ENCODE results near the gene ADGRG4. TPM values are rescaled to one million over a fixed set of nuclear protein-coding genes. Genes with fewer than 3 reads are reported as not detected.

ADGRG4 gene
- total RNA-seq, 1 experiment from 2014 or later: not detected

DNA sequence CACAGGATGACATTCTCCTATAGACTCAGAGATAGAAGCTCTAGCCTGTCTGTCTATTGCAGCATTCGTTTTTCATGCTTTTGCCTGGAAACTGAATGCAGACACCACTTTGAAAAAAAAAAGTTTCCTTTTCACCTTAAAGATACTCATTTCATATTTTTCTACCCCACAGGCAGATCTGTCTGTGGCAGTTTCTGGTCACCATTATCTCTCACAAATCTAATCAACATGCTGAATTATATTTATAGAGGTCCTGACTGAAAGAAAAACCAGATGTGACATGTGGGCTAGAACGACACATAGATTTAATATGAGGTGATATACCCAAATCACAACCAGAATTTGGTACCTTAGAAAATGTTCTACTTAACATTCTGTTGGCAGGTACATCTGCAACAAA lies 28.2 kb downstream of the ADGRG4 start:
- TF ChIP-seq TCF7L2 (IDR thresholded peaks at IDR 0.05; ENCODE audit: low read depth, low read length): no peak
- no peak for TF ChIP-seq POLR2AphosphoS5 (IDR thresholded peaks at IDR 0.05; ENCODE audit: low read depth, low read length)
- TF ChIP-seq SIN3A (IDR thresholded peaks at IDR 0.05; ENCODE audit: borderline replicate concordance, insufficient read depth, low read depth, low read length): no peak
- TF ChIP-seq, protein P1, sequence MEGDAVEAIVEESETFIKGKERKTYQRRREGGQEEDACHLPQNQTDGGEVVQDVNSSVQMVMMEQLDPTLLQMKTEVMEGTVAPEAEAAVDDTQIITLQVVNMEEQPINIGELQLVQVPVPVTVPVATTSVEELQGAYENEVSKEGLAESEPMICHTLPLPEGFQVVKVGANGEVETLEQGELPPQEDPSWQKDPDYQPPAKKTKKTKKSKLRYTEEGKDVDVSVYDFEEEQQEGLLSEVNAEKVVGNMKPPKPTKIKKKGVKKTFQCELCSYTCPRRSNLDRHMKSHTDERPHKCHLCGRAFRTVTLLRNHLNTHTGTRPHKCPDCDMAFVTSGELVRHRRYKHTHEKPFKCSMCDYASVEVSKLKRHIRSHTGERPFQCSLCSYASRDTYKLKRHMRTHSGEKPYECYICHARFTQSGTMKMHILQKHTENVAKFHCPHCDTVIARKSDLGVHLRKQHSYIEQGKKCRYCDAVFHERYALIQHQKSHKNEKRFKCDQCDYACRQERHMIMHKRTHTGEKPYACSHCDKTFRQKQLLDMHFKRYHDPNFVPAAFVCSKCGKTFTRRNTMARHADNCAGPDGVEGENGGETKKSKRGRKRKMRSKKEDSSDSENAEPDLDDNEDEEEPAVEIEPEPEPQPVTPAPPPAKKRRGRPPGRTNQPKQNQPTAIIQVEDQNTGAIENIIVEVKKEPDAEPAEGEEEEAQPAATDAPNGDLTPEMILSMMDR (IDR thresholded peaks at IDR 0.05): no peak
- TF ChIP-seq, protein P2, sequence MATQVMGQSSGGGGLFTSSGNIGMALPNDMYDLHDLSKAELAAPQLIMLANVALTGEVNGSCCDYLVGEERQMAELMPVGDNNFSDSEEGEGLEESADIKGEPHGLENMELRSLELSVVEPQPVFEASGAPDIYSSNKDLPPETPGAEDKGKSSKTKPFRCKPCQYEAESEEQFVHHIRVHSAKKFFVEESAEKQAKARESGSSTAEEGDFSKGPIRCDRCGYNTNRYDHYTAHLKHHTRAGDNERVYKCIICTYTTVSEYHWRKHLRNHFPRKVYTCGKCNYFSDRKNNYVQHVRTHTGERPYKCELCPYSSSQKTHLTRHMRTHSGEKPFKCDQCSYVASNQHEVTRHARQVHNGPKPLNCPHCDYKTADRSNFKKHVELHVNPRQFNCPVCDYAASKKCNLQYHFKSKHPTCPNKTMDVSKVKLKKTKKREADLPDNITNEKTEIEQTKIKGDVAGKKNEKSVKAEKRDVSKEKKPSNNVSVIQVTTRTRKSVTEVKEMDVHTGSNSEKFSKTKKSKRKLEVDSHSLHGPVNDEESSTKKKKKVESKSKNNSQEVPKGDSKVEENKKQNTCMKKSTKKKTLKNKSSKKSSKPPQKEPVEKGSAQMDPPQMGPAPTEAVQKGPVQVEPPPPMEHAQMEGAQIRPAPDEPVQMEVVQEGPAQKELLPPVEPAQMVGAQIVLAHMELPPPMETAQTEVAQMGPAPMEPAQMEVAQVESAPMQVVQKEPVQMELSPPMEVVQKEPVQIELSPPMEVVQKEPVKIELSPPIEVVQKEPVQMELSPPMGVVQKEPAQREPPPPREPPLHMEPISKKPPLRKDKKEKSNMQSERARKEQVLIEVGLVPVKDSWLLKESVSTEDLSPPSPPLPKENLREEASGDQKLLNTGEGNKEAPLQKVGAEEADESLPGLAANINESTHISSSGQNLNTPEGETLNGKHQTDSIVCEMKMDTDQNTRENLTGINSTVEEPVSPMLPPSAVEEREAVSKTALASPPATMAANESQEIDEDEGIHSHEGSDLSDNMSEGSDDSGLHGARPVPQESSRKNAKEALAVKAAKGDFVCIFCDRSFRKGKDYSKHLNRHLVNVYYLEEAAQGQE (IDR thresholded peaks at IDR 0.05; ENCODE audit: insufficient read depth in 1 of 2, low read depth in 2 of 2, low read length in 1 of 2): no peak

DNA sequence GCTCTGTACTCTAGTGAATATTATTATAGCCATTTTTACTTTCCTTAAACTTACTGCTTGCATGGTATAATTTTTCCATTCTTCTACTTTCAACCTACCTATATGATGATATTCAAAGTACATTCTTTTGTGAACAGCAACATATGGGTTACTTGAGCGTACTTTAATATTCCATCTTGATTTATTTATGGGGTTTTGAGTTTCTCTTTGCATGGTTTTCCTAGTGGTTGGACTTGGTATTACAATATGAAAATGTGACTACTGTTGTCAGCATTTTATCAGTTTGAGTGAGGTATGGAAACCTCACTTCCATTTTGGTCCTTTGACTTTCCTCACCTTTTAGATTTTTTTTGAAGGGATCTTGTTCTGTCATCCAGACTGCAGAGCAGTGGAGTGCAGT lies 35.9 kb downstream of the ADGRG4 start:
- H3K4me3 ChIP-seq (ENCODE audit: low read depth in 2 of 2, low read length in 2 of 2): no peak overlapping the region
- in situ Hi-C loops (cut with HindIII; ENCODE audit: low pct_unique_long_range_greater_than_20kb, low sequenced_read_pairs): no loop called here
- no peak overlapping the region for H3K27ac ChIP-seq (ENCODE audit: low read length)
- CTCF ChIA-PET: no interaction called here
- ATAC-seq (no peak), DNase-seq (ENCODE audit: low read depth, low spot score) (no peak)
- POLR2A ChIA-PET: no interaction called here
- H3K9me3 ChIP-seq (ENCODE audit: control insufficient read depth, insufficient read depth, low read depth, low read length): no peaks in the 10 kb centered on the region
- no peaks in the 10 kb centered on the region for H3K4me1 ChIP-seq (ENCODE audit: control insufficient read depth, insufficient read depth, low read length)
- TF ChIP-seq, protein P1 (IDR thresholded peaks at IDR 0.05): no peak; the same call in 1 of the 2 replicates
- TF ChIP-seq SIN3A (IDR thresholded peaks at IDR 0.05; ENCODE audit: borderline replicate concordance, insufficient read depth, low read depth, low read length): no peak
- TF ChIP-seq, protein P2 (IDR thresholded peaks at IDR 0.05; ENCODE audit: insufficient read depth in 1 of 2, low read depth in 2 of 2, low read length in 1 of 2): no peak
- TF ChIP-seq TCF7L2 (IDR thresholded peaks at IDR 0.05; ENCODE audit: low read depth, low read length): no peak
- TF ChIP-seq POLR2AphosphoS5 (IDR thresholded peaks at IDR 0.05; ENCODE audit: low read depth, low read length): no peak
- no peaks in the 10 kb centered on the region for H3K36me3 ChIP-seq (ENCODE audit: control insufficient read depth, insufficient read depth, low read length)
- 0 out of 2 replicates have a peak, but pooled peaks cover 6% of the 10 kb centered on the region for H3K27me3 ChIP-seq (ENCODE audit: control insufficient read depth, insufficient read depth, low read length)
- intact Hi-C loops (cut with micrococcal nuclease; ENCODE audit: unreplicated experiment): no loop called here
- no TSS peak for BruUV-seq (replicated peaks)

More for the DNA sequence above, 28.2 kb downstream of the ADGRG4 start:
- ATAC-seq (no peak), DNase-seq (ENCODE audit: low read depth, low spot score) (no peak)
- CTCF ChIA-PET: interaction anchor here (0.7 kb wide), 1 partner anchor 159 kb away, joined by 3 read pairs; the partner anchor contains the start of gene BRS3
- Histone ChIP-seq H3K27ac (ENCODE audit: low read length) (no peak overlapping the region), H3K9me3 (ENCODE audit: control insufficient read depth, insufficient read depth, low read depth, low read length) (no peaks in the 10 kb centered on the region), H3K4me1 (ENCODE audit: control insufficient read depth, insufficient read depth, low read length) (no peaks in the 10 kb centered on the region), H3K27me3 (ENCODE audit: control insufficient read depth, insufficient read depth, low read length) (no peaks in the 10 kb centered on the region), H3K36me3 (ENCODE audit: control insufficient read depth, insufficient read depth, low read length) (no peaks in the 10 kb centered on the region), H3K4me3 (ENCODE audit: low read depth in 2 of 2, low read length in 2 of 2) (no peak overlapping the region)
- no TSS peak for BruUV-seq (replicated peaks)
- in situ Hi-C loops (cut with HindIII; ENCODE audit: low pct_unique_long_range_greater_than_20kb, low sequenced_read_pairs) (no loop called here), intact Hi-C loops (cut with micrococcal nuclease; ENCODE audit: unreplicated experiment) (no loop called here)
- POLR2A ChIA-PET: no interaction called here
